GM19238 (cell line): ENCODE measurements around the gene TRAF7.
"Not testable (repeated sequence)": the region's sequence is repeated elsewhere in the genome, so short reads cannot be mapped to it uniquely, and the experiment has no call there.

Experiments used
- DNase-seq: peaks from one replicate; pipeline ENCODE4 v3.0.0; 2011; ENCODE audit warnings: low spot score; ENCODE audit not compliant: insufficient read length

TRAF7 gene

DNA sequence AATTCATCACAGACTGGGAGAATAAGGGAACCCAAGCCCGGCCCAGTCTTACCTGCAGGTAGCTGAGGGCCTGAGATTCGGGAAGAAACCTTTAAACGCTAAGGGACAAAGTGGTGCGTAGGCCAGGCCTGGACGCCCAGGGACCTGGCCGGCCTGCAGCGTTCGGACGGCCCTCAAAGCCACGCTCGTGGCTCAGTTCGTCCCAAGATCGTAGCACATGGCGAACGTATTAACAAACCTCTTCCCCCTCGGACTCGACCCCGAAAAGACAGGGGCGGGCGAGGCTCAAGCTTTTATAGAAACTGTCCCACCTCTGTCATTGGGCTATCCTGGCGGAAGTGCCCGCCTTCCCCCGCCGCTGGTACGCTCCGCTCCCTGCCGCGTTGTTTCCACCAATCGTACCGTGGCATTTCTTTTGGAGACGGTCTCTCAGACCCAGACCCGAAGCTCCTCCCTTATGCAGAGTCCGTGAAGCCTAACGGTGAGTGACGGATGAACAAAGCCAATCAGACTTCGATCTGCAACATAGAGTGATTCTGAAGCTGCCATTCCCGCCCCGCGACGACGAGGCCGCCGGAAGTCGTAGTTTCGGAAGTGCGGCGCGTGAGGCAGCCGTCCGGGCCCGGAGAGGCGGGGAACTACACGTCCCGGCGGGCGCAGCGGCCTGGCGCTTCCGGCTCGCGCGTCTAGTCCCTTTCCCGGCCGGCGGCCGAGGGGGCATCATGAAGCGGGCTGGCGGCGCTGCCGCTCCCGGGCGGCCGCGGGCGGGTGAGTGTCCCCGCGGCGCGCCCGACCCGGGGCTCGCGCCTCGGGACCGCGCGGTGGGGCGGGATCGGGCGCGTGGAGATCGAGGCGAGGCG lies at the start of gene TRAF7:
TSS of gene TRAF7 (plus strand) at position 692 of the 860 bp plus-strand sequence. CDS start 8,139 bp downstream, outside the sequence.
- peak; percentile 100 for DNase-seq

GRCh38 chr16:2106211-2106610 lies 49.4 kb upstream of the TRAF7 start:
- DNase-seq, result not testable (repeated sequence)

DNA sequence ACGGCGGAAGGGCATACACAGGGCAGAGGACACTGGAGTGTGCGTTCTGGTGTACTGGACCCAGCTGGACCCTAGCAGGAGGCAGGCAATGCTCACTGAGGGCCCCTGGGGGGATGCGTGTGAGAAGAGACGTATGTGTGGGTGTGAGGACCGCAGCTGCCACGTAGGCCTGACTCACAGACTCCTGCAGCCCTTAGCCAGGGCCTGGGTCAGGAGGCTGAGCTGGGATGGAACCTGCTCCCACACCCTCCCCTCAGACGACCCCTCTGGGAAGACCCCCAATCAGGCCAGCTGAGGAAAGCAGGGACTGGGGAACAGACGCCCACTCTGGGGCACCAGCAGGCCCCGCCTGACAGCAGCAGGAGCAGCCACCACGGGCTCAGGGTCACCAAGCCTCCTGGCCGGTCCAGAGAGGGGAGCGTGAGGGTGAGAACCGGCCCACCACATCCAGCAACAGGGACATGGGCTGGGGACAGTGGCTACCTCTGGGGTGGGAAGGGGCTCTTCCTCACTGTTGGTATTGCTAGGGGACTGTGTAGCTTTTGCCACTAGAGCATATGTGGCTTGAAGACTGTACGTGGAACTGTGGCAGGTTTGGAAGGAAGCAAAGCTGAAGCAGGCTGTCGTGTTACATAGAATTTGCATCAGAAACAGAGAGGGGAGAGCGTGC lies 48.3 kb upstream of the TRAF7 start:
- DNase-seq, result not testable (repeated sequence)

- DNase-seq, result not testable (repeated sequence)
Observed at GRCh38 chr16:2107791-2108125, 47.8 kb upstream of the TRAF7 start.

GRCh38 chr16:2108446-2109270 lies 46.9 kb upstream of the TRAF7 start:
- not testable (repeated sequence) for DNase-seq

DNA sequence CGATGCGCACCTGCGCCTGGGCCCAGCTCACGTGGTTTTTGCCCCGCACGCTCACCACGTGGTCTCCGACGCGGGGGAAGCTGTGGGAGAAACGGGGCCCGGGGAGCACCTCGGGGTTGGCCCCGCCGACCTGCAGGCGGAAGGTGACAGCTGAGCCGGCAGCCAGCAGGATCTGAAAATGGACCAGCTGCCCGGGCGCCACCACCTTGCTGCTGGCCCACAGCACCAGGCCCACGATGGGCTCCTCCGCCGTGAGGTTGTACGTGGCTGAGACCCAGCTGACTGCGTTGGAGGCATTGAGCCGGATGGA lies 46.4 kb upstream of the TRAF7 start:
- DNase-seq, result not testable (repeated sequence)

DNA sequence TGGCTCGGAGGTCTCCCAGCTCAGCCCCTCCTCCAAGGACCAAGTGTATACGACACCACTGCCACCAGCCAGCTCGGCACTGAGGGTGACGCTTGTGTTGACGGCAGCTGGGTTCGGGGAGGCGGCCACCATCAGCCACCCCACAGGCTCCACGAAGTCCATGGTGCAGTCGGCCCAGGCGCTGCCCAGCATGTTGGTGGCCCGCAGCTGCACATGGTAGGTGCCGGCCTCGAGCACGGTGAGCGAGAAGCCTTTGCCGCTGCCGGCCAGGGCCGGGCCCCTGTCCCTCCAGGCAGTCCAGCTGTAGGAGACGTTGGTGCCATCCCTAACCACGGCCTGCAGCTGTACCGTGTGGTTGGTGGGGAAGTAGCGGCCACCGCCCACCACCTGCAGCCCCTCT lies 45.7 kb upstream of the TRAF7 start:
- not testable (repeated sequence) for DNase-seq

- not testable (repeated sequence) for DNase-seq
Observed at GRCh38 chr16:2110332-2111008, 45.1 kb upstream of the TRAF7 start.

DNA sequence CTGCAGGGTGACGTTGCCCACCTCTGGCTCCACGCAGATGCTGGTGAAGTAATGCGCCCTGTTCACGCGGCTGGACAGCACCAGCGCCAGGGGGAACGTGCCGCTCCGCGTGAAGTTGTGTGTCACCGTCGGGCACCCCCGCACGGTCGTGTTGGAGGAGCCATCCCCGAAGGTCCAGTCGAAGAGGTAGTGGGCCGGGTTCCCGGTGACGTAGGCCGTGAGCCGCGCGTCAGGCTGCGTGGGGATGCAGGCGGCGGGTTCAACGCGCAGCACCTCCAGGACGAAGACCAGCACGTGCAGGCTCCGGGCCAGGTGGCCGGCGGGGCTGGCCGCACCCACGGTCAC lies 44.6 kb upstream of the TRAF7 start:
- DNase-seq, result not testable (repeated sequence)

DNA sequence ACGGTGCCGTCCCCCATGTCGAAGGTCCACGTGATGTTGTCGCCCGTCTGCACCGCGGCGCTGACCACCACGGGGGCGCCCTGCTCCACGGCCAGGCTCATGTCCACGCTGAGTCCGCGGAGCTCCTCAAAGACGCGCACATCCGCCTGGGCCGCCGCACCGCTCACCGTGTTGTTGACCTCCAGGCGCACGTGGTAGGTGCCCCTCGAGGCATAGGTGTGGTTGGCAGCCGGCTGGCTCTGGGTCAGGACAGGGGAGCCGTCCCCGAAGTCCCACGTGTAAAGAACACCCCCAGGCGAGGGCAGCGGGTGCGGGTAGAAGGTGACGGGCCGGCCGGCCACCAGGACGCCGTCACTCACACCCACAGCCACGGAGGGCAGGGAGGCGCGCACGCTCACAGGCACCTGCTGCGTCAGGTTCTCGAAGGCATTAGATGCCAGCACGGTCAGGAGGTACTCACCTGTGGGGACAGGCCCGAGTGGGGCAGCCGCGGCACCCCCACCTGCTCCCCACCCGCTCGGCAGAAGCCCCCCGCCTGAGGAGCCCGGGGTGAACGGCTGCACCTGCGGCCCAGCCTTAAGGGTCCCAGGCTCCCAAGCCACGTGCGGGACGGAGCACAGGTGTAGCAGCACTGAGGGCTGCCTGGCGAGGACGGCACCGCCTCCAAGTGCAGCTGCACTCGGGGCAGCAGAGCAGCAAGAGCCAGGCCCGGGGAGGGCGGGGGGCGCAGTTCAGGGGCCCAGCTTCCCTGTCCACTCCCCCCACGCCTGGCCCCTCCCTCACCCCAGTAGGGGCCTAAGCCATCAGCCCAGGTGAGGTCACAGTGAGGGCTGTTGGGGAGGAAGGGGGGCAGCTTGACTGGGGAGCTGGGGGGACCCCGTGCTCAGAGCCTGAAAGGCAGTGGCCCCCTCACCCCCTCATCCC lies 43.9 kb upstream of the TRAF7 start:
- not testable (repeated sequence) for DNase-seq

- not testable (repeated sequence) for DNase-seq
Observed at GRCh38 chr16:2112539-2113106, 43.0 kb upstream of the TRAF7 start.

GRCh38 chr16:2114225-2114624 lies 41.4 kb upstream of the TRAF7 start:
- not testable (repeated sequence) for DNase-seq

DNA sequence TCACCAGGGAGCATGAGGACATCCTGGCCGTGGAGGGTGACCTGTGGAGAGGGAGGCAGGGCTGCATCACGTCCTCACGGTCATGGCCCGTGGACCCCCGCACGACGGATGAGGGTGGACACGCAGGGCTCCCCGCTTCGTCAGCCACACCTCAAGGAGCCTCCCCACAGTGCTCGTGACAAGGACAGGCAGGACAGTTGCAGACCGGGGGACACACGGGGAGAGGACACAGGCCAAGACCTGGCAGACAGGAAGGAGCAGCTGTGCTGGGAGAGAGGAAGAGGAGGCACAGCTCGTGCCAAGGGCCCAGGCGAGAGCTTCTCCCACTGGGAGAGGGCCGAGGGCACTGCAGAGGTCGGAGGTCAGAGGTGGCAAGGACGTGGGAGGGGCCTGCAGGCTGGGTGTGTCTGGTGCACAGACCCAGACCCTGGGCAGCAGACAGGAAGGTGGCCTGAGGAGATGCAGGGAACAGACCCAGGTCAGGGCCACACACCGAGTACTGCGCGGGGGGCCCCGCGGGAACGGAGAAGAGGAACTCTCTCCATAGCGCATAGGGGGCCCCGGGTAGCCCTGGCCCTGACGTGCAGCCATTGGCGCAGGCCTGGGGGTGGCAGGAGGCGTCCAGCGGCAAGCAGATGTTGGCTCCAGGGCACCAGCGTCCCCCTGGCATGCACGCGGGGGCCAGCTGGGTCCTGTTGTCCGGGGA lies 40.5 kb upstream of the TRAF7 start:
- not testable (repeated sequence) for DNase-seq

- no peak for DNase-seq
Observed at GRCh38 chr16:2115591-2115973, 40.0 kb upstream of the TRAF7 start.

DNA sequence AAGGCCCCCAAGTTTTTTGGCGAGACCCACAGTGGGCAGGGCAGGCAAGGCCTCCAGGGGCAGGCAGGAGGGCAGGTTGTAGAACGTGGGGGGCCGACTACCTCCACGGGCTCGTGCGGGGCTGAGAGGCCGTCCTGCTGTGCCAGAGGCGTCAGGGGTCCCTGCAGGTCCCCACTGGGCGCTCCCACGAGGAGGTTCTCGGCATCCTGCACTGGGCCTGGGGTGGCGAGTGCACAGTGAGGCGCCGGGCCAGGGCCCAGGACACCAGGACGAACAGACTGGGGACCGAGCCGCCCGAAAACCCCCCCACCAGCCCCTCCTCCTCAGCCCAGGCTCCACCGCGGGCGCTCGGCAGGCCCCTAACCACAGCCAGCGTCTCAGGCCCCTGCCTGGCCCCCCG lies 39.2 kb upstream of the TRAF7 start:
- DNase-seq, result not testable (repeated sequence)

- not testable (repeated sequence) for DNase-seq
Observed at GRCh38 chr16:2117341-2117740, 38.2 kb upstream of the TRAF7 start.

- not testable (repeated sequence) for DNase-seq
Observed at GRCh38 chr16:2117960-2118722, 37.4 kb upstream of the TRAF7 start.

- DNase-seq, result not testable (repeated sequence)
Observed at GRCh38 chr16:2121325-2121724, 34.3 kb upstream of the TRAF7 start.

DNA sequence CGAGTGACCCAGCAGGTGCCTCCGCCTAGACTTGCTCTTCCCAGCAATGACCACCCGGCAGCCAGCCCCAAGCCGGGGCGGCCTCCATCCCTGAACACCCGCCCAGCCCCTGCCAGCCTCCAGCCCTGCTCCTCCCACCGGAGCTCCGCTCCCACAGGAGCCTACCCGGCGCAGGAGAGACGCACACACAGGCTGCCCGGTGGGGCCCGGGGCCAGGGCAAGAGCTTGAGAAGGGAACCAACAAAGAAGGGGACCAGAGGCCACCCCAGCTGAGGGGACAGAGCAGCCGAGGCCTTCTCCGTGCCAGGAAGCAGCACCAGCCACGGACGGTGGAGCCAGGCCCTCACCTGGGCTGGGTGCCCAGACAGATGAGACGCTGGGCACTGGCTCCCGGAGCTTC lies 33.7 kb upstream of the TRAF7 start:
- no peak for DNase-seq
